ENCODE data around the gene GRAP2.

Gene GRAP2

GRCh38 chr22:39925909-39926679 is 25.2 kb downstream of the GRAP2 start:
- peak; percentile 22 to 37 for ATAC-seq

GRCh38 chr22:39926753-39927152 is 25.9 kb downstream of the GRAP2 start:
- no peak for ATAC-seq

- peak in 1 of 2 donors; percentile 33 for ATAC-seq
These were observed 26.7 kb downstream of the GRAP2 start for GRCh38 chr22:39927544-39927943.

- peak; percentile 38 to 40 for ATAC-seq
These were observed 27.9 kb downstream of the GRAP2 start for GRCh38 chr22:39928536-39929520.

GRCh38 chr22:39931251-39931650 is 30.4 kb downstream of the GRAP2 start:
- peak; percentile 33 to 39 for ATAC-seq

GRCh38 chr22:39932166-39932565 is 31.3 kb downstream of the GRAP2 start:
- no peak for ATAC-seq

GRCh38 chr22:39932918-39933649 is 32.2 kb downstream of the GRAP2 start:
- peak in 1 of 2 donors; percentile 20 for ATAC-seq

GRCh38 chr22:39933741-39934140 is 32.9 kb downstream of the GRAP2 start:
- ATAC-seq = no peak

GRCh38 chr22:39935116-39935515 is 34.2 kb downstream of the GRAP2 start:
- no peak for ATAC-seq

- no peak for ATAC-seq
These were observed 34.7 kb downstream of the GRAP2 start for GRCh38 chr22:39935612-39936011.

- ATAC-seq = no peak
These were observed 35.8 kb downstream of the GRAP2 start for GRCh38 chr22:39936523-39937145.

GRCh38 chr22:39937906-39938305 is 37.0 kb downstream of the GRAP2 start:
- ATAC-seq = no peak

- peak; percentile 80 to 81 for ATAC-seq
These were observed 37.7 kb downstream of the GRAP2 start for GRCh38 chr22:39938509-39939111.

GRCh38 chr22:39939830-39940229 is 38.9 kb downstream of the GRAP2 start:
- ATAC-seq = no peak

- peak; percentile 27 to 52 for ATAC-seq
These were observed 39.9 kb downstream of the GRAP2 start for GRCh38 chr22:39940757-39941305.

- ATAC-seq = no peak
These were observed 40.7 kb downstream of the GRAP2 start for GRCh38 chr22:39941601-39942000.

GRCh38 chr22:39942439-39943230 is 41.8 kb downstream of the GRAP2 start:
- no peak for ATAC-seq

GRCh38 chr22:39943337-39943736 is 42.5 kb downstream of the GRAP2 start:
- ATAC-seq = peak in 1 of 2 donors; percentile 24

- no peak for ATAC-seq
These were observed 43.3 kb downstream of the GRAP2 start for GRCh38 chr22:39943953-39944872.

- no peak for ATAC-seq
These were observed 45.2 kb downstream of the GRAP2 start for GRCh38 chr22:39946126-39946502.

All from activated CD4-positive, CD25-positive, alpha-beta regulatory T cell treated with anti-CD3 and anti-CD28 coated beads, Interleukin-2, amount 50 U/mL, for 24 hours (primary cell).